ENCODE measurements around the gene POU2AF3. TPM values are rescaled to one million over a fixed set of nuclear protein-coding genes. Genes with fewer than 3 reads are reported as not detected.
A peak's percentile ranks its signal among the peaks of the same experiment; 100 is the strongest.

Gene POU2AF3
- total and polyA plus RNA-seq, 10 of the 15 experiments (the other 5 are each of a cell fraction or from before 2014, with no cell fraction given) = 0.17 TPM; not detected in 8

DNA sequence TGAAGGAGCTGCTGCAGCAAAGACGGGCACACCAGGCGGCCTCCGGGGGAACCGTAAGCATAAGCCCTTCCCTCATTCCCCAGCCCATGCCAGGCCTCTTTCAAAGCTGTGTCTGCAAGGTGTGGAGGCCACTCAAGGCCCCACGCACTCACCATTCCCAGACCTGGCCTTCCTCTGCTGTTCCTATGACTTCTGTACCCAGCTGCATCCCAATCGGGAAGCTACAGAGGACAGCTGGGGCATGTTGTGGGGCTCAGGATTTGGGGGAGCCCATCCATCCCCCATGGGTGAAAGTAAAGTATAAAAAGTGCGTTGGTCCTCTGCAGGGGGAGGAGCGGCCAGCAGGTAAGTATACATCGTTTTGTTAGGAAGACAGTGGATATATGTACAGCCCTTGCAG, 2.2 kb downstream of the POU2AF3 start:
- BruUV-seq (replicated peaks) = no TSS peak
- no peaks in the 10 kb centered on the region for H3K4me1 ChIP-seq (ENCODE audit: control insufficient read depth, insufficient read depth, low read length)
- no peak overlapping the region for H3K4me3 ChIP-seq
- ATAC-seq (no peak), FAIRE-seq (no peak), DNase-seq (ENCODE audit: low read depth, low spot score) (no peak)
- in situ Hi-C loops (cut with MboI) (no loop called here), intact Hi-C loops (cut with micrococcal nuclease; ENCODE audit: unreplicated experiment) (no loop called here)
- no peaks in the 10 kb centered on the region for H3K79me2 ChIP-seq (ENCODE audit: control insufficient read depth, insufficient read depth, low read length)
- H3K9ac ChIP-seq (ENCODE audit: control insufficient read depth, insufficient read depth, low read length) = no peak overlapping the region
- H3K4me2 ChIP-seq (ENCODE audit: control insufficient read depth, insufficient read depth) = no peak overlapping the region
- no peaks in the 10 kb centered on the region for H3K9me3 ChIP-seq (replicated peaks; ENCODE audit: control insufficient read depth, insufficient read depth, low read length)
- SMC1A ChIA-PET (ENCODE audit: uncharacterized antibody, unreplicated experiment) = interaction anchor here (2.8 kb wide), 1 partner anchor 122 kb away, joined by 10 read pairs; no protein-coding TSS in a partner anchor
- RAD21 ChIA-PET (ENCODE audit: unreplicated experiment) = interaction anchor here (0.8 kb wide), 1 partner anchor 18 kb away, joined by 3 read pairs; no protein-coding TSS in a partner anchor
- H4K20me1 ChIP-seq (ENCODE audit: control insufficient read depth, insufficient read depth) = no peaks in the 10 kb centered on the region
- WGBS (ENCODE audit: insufficient coverage, insufficient replicate concordance, low lambda C conversion rate, missing lambda C conversion rate) = 90% methylated on average over 9 of the region's 9 CpGs
- no peaks in the 10 kb centered on the region for H3K36me3 ChIP-seq (ENCODE audit: control insufficient read depth in 2 of 2, insufficient read depth in 2 of 2, low read length in 1 of 2)
- TF ChIP-seq IKZF1 (conservative IDR thresholded peaks at IDR 0.05) (no peak), RCOR1 (conservative IDR thresholded peaks at IDR 0.05; ENCODE audit: low read depth, low read length) (no peak), LARP7 (IDR thresholded peaks at IDR 0.05) (no peak), SP1 (IDR thresholded peaks at IDR 0.05; ENCODE audit: low read depth, low read length) (no peak), SREBF2 (IDR thresholded peaks at IDR 0.05; ENCODE audit: low read length) (no peak)
- POLR2A ChIA-PET = no interaction called here
- no peak overlapping the region for H3K27ac ChIP-seq (ENCODE audit: control insufficient read depth, insufficient read depth)
- CTCF ChIA-PET = interaction anchor here (1.6 to 4.3 kb wide), 4 partner anchors 33 to 130 kb away, joined by 3 to 26 read pairs (median 6); no protein-coding TSS in a partner anchor
- peaks cover 0 to 7% of the 10 kb centered on the region in 2 experiments; a peak in 3 of 4 replicates for H3K27me3 ChIP-seq (replicated peaks in 1 of 2; ENCODE audit: control insufficient read depth in 2 of 2, insufficient read depth in 2 of 2, low read length in 1 of 2)
- no peak overlapping the region for H2AFZ ChIP-seq (ENCODE audit: control insufficient read depth, low read depth, low read length)

DNA sequence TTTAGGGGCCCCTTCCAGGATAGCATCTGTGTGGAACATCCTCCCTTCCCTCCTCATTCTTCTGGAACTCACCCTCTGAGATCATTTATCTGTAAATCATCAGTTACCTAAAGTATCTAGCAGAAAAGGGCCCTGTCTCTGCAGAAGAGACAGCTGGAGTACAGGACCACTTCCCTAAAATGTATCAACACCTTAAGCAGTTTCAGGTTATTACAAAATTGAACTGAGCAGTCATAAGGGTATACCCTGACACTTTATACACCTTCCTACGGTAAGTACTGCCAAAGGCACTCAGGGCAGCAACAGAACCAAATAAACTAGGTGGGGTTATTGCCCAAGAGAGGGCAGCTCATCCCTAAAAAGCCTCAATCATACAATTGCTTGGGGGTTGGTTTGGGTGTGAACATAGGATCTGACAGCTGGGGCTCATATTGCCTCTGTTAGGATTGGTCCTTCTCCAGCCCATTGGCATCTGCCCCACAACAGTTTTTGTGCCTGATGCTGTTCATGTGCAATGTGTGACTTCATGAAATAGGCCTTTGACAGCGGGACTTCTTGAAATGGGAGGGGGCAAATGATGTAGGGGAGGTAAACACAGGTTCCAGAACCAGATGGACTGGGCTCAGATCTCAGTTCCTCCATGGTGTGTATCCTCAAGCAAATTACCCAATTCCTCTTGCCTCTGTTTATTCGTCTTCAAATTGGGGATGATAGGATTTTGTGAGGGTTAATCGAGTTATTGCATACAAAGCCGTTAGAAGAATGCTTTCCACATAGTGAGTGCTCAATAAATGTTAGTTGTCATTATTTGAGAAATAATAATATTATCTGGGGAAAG, 2.9 kb downstream of the POU2AF3 start:
- 67% methylated on average over 5 of the region's 5 CpGs for WGBS (ENCODE audit: insufficient coverage, insufficient replicate concordance, low lambda C conversion rate, missing lambda C conversion rate)
- H3K36me3 ChIP-seq (ENCODE audit: control insufficient read depth in 2 of 2, insufficient read depth in 2 of 2, low read length in 1 of 2) = no peaks in the 10 kb centered on the region
- H3K4me1 ChIP-seq (ENCODE audit: control insufficient read depth, insufficient read depth, low read length) = no peaks in the 10 kb centered on the region
- ChIA-PET SMC1A (ENCODE audit: uncharacterized antibody, unreplicated experiment) (interaction anchor here (0.8 to 2.8 kb wide), 2 partner anchors 117 to 122 kb away, joined by 3 to 10 read pairs; no protein-coding TSS in a partner anchor), RAD21 (ENCODE audit: unreplicated experiment) (interaction anchor here (0.9 kb wide), 1 partner anchor 19 kb away, joined by 6 read pairs; no protein-coding TSS in a partner anchor), POLR2A (no interaction called here), CTCF (interaction anchor here (1.1 to 4.3 kb wide), 4 partner anchors 33 to 129 kb away, joined by 3 to 26 read pairs (median 4); no protein-coding TSS in a partner anchor)
- DNase-seq (ENCODE audit: low read depth, low spot score) (no peak), FAIRE-seq (no peak), ATAC-seq (peak; percentile 34)
- no peak overlapping the region for H3K4me3 ChIP-seq
- in situ Hi-C loops (cut with MboI) = no loop called here
- no peaks in the 10 kb centered on the region for H4K20me1 ChIP-seq (ENCODE audit: control insufficient read depth, insufficient read depth)
- no peak overlapping the region for H3K27ac ChIP-seq (ENCODE audit: control insufficient read depth, insufficient read depth)
- no TSS peak for BruUV-seq (replicated peaks)
- no peak overlapping the region for H3K4me2 ChIP-seq (ENCODE audit: control insufficient read depth, insufficient read depth)
- TF ChIP-seq SPI1 (IDR thresholded peaks at IDR 0.05; ENCODE audit: borderline replicate concordance, insufficient read depth, low read depth, low read length) (peak; percentile 76), ESRRA (IDR thresholded peaks at IDR 0.05; ENCODE audit: low read length) (no peak), ZBED1 (IDR thresholded peaks at IDR 0.05; ENCODE audit: borderline replicate concordance) (no peak)
- no peak overlapping the region for H3K9ac ChIP-seq (ENCODE audit: control insufficient read depth, insufficient read depth, low read length)
- H3K9me3 ChIP-seq (replicated peaks; ENCODE audit: control insufficient read depth, insufficient read depth, low read length) = no peaks in the 10 kb centered on the region
- intact Hi-C loops (cut with micrococcal nuclease; ENCODE audit: unreplicated experiment) = no loop called here
- no peaks in the 10 kb centered on the region for H3K79me2 ChIP-seq (ENCODE audit: control insufficient read depth, insufficient read depth, low read length)
- no peak overlapping the region for H2AFZ ChIP-seq (ENCODE audit: control insufficient read depth, low read depth, low read length)
- peaks cover 0 to 7% of the 10 kb centered on the region in 2 experiments; a peak in 3 of 4 replicates for H3K27me3 ChIP-seq (replicated peaks in 1 of 2; ENCODE audit: control insufficient read depth in 2 of 2, insufficient read depth in 2 of 2, low read length in 1 of 2)
